ENCODE results near the gene P2RX2.

P2RX2 gene

DNA sequence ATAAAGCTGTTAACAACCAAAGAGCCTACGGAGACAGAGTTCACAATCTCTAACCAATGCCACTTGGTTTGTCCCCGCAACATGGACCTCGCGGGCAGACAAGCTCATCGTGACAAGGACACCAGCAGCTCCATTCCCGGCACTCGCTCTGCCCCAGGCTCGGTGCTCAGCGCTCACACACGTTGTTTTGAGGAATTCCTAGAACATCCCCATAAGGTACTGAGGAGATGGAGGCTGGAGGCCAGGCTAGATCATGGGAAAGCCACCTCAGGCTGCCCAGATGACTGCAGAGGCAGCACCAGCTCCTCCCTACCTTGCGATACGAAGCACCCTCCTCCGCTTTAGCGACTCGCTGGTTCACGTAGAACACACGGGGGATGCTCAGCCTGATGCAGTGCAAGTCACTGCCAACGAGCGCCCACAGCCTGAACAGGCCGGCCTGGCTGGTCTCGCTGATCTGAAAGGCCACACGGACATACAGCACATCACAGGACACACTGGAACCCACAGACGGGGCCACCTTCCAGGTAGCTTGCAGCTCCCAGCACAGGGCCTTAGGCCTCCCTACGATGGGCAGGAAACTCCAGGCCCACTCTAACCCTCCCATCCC, 30.1 kb downstream of the P2RX2 start:
- TF ChIP-seq, protein P1, sequence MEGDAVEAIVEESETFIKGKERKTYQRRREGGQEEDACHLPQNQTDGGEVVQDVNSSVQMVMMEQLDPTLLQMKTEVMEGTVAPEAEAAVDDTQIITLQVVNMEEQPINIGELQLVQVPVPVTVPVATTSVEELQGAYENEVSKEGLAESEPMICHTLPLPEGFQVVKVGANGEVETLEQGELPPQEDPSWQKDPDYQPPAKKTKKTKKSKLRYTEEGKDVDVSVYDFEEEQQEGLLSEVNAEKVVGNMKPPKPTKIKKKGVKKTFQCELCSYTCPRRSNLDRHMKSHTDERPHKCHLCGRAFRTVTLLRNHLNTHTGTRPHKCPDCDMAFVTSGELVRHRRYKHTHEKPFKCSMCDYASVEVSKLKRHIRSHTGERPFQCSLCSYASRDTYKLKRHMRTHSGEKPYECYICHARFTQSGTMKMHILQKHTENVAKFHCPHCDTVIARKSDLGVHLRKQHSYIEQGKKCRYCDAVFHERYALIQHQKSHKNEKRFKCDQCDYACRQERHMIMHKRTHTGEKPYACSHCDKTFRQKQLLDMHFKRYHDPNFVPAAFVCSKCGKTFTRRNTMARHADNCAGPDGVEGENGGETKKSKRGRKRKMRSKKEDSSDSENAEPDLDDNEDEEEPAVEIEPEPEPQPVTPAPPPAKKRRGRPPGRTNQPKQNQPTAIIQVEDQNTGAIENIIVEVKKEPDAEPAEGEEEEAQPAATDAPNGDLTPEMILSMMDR (IDR thresholded peaks at IDR 0.05; ENCODE audit: extremely low read depth, insufficient read depth, missing control alignments): no peak
- no peak for DNase-seq (ENCODE audit: low spot score)
- in situ Hi-C loops (cut with MboI; ENCODE audit: low pct_unique_long_range_greater_than_20kb, low sequenced_read_pairs, unreplicated experiment): no loop called here

DNA sequence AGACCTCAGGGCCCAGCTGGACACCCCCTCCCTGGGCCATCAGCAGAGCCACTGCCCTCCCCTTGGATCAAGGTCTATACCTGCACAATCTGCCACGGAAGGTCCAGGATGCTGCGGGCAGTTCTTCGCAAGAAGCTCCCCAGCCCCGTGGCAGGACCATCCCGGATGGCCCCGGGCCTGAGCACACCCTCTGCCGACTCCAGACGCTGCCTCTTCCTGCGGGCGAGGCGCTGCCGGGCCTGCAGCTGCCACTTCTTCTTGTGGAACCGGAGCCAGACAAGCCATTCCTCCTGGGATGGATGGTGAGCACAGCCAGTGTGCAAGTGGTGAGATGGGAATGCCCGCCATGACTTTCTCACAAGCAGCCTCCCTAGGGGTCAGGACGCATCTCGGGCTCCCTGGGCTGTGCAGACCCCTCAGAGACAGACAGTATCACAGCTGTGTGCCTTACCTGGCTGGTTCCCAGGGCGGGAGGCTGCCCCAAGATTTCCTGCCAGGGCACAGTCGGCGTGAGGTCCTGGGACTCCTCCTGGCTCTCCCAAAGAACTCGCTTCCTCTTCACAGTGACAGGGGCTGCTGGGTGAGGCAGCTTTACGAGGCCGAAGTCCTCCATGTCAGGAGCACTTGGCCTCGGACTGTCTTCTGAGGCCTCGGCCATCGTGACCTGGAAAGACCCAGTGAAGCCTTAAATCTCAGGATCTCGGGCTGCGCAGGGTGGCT, 30.8 kb downstream of the P2RX2 start:
- TF ChIP-seq, protein P1 (IDR thresholded peaks at IDR 0.05; ENCODE audit: extremely low read depth, insufficient read depth, missing control alignments): no peak
- in situ Hi-C loops (cut with MboI; ENCODE audit: low pct_unique_long_range_greater_than_20kb, low sequenced_read_pairs, unreplicated experiment): no loop called here
- DNase-seq (ENCODE audit: low spot score): no peak

- no peak for DNase-seq (ENCODE audit: low spot score)
- TF ChIP-seq, protein P1 (IDR thresholded peaks at IDR 0.05; ENCODE audit: extremely low read depth, insufficient read depth, missing control alignments): no peak
- in situ Hi-C loops (cut with MboI; ENCODE audit: low pct_unique_long_range_greater_than_20kb, low sequenced_read_pairs, unreplicated experiment): no loop called here
Measured at GRCh38 chr12:132651444-132652100, 33.0 kb downstream of the P2RX2 start.

GRCh38 chr12:132653567-132654290, 35.2 kb downstream of the P2RX2 start:
- in situ Hi-C loops (cut with MboI; ENCODE audit: low pct_unique_long_range_greater_than_20kb, low sequenced_read_pairs, unreplicated experiment): no loop called here
- no peak for DNase-seq (ENCODE audit: low spot score)
- TF ChIP-seq, protein P1 (IDR thresholded peaks at IDR 0.05; ENCODE audit: extremely low read depth, insufficient read depth, missing control alignments): no peak

DNA sequence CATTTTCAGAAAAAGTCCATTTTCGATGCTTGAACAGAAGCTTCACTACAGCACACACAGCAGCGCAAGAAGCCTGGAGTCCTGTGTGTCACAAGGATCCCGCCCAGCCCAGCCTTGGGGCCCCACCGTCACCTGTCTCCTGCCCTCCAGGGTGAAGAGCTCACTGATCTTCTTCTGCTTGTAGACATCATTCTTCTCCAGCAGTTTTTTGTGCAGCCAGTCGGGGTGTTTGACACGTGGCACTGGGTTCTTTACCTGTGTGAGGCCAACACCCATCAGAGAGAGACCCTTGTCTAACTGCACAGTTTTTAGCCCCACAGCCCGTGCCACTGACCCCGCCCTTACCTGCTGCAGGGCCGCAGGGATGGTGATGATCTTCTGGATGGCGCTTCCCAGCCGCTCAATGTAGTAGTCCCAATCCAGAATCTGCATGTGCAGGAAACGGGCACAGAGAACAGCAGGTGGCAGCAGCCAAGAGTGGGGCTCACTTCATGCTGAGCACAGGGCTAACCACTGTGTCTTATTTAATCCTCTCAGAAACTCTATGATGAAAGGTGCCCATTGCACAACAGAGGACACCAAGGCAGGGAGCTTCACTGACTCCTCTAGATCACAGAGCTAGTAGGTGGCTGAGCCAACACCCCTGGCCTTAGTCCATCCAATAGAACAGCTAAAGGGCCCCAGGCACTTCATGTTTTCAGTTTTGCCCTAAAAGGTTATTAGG, 38.6 kb downstream of the P2RX2 start:
- in situ Hi-C loops (cut with MboI; ENCODE audit: low pct_unique_long_range_greater_than_20kb, low sequenced_read_pairs, unreplicated experiment): no loop called here
- TF ChIP-seq, protein P1 (IDR thresholded peaks at IDR 0.05; ENCODE audit: extremely low read depth, insufficient read depth, missing control alignments): no peak
- DNase-seq (ENCODE audit: low spot score): no peak
